Forelimb muscle (tissue), 1 donor: ENCODE results near the gene EZR. TPM values are rescaled to one million over a fixed set of nuclear protein-coding genes. Genes with fewer than 3 reads are reported as not detected.

ENCODE experiments used
- DNase-seq: peaks from one replicate; pipeline ENCODE4 v3.0.0-alpha.2; 2013; ENCODE audit warnings: low read depth
- polyA plus RNA-seq: library from polyadenylated mRNA; unstranded; fragments of 120-200 nt; gene quantifications from one replicate; pipeline ENCODE4 v1.2.1, GENCODE V29; 2013; ENCODE audit not compliant: insufficient read length

EZR gene
- polyA plus RNA-seq, 1 donor = 25.3 TPM

DNA sequence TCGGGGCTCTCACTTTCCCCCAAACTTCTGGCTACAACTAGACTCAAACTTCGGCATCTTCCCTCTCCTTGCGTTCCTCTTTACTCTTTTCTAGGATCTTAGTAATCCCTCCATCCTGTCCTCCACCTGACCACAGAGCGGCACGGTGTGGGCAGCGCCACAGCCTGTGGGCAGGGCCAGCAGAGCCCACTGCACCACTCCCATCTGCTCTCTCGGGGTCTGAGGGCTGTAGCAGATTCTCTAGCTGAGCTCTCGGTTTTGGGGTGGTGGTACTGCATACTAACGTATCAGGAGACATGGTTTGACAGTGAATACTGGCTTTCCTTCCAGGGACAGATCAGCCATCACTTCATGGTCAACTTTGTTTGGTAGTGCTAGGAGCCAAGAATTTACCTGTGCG lies 57.4 kb downstream of the EZR start:
- no peak for DNase-seq

DNA sequence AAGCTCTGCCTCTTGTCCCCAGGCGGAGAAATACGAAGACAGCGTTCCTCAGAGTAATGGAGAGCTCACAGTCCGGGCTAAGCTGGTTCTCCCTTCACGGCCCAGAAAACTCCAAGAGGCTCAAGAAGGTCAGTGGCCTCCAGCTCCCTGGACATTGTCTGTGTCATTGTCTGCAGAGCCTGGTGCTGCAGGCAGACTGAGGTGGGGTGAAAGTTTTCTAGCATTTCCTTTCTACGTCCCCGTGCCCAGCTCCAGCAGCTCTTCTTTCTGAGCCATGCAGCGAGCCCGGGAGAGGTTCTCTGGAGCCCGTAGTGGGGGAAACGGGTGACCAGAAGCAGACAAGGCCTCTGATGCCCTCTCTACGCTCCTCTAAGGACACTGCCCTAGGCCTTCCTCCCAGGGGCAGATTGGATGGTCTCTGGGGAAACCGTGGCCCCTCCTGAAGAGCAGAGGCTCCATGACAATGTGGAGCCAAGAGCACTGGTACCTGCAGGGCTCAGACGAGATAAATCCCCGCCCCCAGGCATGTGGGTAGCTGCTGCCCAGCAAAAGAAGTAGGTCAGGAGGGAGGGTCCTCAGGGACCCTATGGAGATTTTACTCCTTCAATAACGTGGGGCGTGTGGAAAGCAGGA lies 58.4 kb downstream of the EZR start:
- DNase-seq = no peak

DNA sequence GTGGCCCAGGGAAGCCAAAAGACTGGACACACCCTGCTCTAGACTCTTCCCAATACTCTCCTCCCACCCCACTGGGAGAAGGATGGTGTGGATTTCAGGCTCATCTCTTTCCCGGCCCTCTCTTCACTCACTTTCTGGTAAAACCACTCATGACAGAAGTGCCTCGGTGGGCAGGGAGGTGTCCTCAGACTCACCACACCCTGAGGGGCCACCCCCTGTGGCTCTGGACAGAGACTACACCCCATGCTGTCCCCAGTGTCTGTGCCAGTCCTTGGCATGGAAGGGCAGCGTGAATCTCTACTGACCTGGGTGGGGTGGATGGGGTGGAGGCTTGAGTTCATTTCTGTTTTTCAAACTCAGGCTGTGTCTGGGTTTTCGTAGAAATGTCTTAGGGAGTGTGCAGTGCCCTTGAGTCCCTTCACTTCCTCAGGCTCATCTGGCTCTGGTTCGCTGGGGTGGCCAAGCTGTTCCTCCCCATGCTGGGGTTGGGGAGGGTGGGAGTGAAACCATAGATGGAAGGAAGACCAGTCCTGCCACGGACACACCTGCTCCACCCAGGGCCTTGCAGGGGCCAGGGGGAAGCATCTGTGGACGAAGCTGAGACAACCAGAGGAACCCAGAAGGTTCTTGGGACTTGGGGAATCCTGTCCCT lies 59.1 kb downstream of the EZR start:
- no peak for DNase-seq

DNA sequence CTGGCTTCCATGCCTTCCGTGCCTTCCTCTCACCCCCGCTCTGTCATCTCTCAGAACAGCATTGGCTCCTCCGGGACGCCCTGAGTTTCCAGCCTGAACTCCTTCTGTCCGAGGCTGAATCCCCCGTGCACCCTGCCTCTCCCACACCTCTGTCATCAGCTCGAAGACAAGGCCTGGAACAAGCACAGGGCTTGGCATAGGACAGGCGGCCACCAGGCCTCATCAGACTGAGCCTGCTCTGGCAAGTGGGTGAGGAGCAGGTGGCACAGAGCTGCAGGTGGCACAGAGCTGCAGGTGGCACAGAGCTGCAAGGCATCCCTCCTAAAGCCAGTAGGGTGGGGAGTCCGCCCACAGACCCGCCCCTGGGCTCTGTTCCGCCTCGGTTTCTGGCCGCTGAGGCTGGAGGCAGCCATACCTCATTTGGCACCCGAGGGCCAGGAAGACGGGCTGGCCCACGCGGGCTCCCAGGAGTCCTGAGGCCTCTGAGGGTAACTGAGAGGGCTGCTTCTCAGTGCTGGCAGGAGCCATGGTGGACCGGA lies 60.2 kb downstream of the EZR start:
- no peak for DNase-seq

DNA sequence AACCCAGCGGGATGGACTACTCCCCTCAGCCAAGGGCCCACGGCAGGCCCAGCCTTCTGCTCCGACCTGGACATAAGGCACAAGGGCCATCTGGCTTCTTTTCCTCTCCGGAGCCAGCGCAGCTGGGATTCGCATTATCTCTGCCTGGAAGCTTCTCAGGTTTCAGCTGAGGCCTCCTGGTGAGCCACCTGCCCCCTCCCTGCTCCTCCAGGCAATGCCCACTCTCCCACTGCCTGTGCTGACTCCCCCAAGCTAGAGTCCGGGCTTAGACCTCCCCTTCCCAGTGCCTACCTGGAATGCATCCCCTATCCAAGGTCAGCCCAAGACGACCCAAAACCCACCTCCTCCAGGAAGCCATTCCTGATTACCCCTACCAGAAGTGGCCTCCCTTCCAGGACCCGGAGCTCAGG lies 60.7 kb downstream of the EZR start:
- DNase-seq = peak; percentile 46

DNA sequence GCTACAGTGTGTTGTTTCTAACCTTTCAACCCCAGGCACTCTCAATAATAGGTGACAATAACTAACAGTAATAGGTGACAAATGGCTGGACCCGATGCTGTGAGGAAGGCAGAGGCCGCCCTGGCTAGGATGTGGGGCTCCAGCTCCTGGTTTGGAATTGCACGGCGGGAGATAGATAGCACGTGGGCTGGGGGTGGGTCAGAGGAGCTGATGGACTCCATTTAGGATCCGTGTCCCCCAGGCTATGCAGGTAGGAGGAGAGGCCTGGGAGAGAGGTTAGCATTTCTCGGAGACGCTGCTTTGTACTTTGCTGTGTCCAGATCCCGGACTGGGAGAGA lies 61.4 kb downstream of the EZR start:
- DNase-seq = no peak

DNA sequence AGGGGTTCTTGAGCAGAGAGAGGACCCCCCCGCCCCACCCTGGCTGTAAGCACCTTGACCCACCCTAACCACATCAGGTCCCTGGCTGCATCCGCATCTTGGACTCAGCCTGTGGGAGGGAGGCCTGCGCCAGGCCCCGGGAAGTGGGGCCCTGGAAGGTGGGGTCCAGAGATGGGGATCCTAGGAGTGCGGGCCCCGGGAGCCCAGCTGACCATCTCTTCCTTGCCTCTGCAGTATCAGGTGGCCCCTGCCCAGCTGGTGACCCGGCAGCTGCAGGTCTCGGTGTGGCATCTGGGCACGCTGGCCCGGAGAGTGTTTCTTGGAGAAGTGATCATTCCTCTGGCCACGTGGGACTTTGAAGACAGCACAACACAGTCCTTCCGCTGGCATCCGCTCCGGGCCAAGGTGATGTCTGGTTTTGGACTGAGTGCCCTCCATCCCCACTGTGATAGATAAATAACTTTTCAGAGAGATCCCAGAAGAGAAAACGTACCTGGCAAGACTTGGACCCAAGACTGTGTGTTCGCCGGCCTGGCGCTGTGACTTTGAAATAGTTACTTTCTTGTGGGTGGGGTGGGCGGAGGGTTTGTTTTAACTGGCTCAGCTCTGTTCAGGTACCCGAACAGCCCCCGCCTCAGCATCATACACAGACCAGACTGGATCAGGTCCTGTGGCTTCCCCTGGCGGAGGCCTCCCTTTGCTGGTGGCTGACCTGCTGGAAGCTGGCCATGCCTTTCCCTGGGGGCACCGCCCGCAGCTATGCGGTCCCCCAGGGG lies 62.0 kb downstream of the EZR start:
- no peak for DNase-seq

DNA sequence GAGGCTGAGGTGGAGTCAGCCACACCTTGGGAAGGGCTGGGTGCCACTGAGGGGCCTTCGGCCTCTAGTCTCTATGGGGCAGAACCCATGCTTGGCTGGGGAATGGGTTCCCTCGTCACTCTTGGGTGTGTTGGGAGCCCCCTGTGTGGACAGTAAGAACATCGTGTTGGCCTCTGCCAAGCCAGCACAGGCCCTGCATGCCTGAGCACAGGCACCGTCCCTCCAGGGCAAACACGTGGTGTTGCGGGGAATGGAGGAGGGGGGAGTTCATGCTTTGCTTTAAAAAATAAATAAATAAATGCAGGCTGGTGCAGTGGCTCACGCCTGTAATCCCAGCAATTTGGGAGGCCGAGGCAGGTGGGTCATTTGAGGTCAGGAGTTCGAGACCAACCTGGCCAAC lies 63.0 kb downstream of the EZR start:
- DNase-seq = no peak

DNA sequence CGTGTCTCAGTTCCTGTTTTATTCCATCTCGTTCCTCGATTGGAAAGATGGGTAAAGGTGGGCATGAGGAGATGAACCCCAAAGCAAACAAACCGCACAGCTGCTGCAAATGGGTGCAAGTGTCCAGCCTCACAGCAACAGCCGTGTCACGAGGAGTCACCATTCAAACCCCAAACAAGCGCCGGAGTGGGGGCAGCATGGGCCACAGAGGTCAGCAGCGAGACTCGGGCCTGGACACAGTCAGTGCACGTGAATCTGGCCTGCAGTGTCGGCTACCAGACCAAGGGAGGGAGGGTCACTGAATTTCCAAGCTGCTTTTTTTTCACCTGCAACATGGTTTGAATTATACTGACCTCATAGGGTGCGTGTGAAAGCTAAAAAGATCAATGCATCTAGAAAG lies 63.5 kb downstream of the EZR start:
- no peak for DNase-seq

DNA sequence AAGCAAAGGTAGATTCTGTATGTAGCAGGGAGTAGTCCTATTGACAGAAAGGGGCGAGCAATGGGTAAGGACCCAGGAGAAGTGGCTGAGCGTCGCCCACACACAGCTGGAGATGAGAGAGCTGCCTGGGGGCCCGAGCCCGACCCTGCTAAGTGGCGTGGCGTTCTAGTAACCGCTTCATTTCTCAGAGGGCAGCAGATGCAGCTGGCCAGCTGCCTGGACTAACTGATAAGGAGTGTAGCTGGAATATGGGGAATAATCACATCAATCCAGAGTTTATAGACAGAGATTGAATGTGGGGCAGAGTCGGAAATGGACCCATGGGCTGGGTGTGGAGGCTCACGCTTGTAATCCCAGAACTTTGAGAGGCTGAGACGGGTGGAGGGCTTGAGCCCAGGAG lies 64.4 kb downstream of the EZR start:
- no peak for DNase-seq

DNA sequence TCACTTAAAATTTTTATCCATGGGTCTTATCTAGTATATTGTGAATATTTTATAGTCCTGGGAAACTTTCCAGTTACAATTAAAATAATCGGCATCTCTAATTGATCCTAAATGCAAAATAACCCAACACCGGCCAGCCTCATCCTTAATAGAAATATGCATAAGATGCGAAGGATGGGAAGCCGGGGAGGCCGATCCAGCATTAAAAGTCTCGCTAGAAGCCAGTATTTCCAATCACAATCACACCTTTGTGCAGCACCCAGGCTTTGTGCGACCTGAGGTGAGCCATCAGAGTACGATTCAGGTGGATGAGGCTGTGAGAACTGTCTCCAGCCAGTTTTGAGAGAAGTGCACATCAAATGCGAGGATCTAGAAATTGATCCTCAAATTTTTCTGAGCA lies 65.4 kb downstream of the EZR start:
- DNase-seq = no peak

DNA sequence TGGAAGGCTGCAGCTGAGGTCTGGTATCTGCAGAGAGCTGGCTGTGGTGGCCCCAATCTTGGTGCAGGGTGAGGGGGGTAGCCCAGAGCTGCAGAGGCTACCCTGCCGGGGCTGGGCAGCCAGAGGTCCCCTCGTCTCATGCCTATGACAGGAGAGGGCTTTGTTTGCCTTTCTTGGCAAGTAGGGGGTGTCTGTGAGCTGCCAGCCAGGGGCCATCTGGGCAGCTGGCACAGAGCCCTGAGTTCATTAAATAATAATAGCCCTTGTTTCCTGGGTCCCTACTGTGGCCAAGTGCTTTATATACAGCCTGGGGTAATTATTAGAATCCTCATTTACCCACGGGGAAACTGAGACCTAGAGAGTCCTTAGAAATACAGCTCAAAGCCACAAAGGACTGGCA lies 66.6 kb downstream of the EZR start:
- peak; percentile 6 for DNase-seq

DNA sequence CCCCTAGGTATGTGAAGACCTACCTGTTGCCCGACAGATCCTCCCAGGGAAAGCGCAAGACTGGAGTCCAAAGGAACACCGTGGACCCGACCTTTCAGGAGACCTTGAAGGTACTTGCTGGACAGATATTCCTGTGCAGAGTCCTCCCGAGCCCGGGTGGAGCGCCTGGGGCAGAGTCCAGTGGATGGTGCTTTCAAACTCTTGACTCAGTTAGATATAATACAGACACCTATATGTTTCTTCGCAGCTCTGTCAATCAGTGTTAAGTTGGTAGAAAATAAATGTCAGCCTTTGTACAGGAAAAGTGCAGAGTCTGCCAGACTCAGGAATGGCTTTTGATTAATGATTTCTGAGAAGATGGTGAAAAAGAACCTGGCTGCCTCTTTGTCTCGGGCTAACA lies 67.2 kb downstream of the EZR start:
- DNase-seq = no peak

DNA sequence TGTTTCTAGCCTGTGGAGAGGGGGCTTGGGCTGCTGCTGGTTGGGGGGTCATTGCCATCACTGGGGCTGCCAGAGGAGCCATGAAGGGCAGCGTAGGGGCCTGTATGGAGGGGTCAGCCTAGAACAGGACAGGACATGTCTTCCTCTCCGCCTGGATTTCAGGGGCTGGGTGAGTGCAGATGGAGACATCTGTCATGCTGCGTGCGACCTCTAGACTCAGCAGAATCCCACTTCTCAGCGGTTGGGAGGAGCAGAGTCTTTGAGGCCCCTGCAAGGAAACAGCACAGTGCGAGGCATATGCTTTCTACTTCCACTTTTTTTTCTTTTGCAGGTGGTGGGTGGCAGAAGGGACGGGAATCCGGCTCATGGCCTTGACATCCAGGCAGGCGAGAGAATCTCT lies 67.9 kb downstream of the EZR start:
- no peak for DNase-seq

DNA sequence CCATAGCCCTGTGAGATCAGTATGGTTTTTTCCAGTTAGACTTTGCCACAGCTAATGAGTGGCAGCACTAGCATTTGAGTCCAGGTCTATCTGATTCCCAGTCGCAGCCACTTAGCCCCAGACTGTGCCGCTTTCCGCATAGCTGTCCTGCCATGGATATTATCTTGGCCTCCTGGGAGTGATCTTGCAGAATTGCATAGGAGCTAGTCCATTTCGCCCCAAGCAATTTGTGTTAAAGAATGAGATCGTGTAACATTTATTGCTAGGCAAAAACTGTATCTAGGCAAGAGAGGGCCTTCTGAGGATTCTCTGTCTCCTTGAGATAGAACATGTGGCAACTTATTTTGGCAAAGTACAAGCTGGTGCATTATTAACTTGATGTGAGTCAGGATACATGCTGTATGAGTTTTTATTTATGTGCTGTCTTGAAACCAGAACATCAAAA lies 74.2 kb downstream of the EZR start:
- DNase-seq = no peak

DNA sequence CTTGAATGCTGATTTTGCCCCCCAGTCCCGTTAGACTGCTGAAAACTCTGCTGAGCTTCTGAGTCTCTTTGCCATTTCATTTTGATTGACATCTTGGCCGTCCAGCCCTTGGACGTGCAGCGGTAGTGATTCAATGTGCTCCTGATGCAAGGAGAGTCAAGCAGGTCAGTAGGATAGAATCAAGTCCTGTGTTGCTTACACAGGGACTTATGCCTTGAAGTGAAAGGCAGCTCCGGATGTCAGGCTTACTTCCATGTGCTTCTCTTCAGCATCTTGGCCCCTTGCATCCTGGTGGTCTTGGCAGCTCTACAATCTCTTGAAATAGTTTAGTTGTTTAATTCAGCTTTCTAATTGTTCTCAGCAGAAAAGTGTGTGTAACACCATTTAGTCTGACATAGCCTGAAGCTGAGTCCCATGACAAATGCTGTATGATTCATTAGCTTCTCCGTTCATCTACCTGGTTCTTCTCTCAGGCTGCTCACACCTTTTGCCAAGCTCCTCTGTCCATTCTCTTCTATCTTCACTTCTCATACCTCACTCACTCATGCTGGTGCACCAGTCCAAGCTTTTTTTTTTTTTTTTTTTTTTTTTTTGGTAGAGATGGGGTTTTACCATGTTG lies 76.0 kb downstream of the EZR start:
- no peak for DNase-seq

DNA sequence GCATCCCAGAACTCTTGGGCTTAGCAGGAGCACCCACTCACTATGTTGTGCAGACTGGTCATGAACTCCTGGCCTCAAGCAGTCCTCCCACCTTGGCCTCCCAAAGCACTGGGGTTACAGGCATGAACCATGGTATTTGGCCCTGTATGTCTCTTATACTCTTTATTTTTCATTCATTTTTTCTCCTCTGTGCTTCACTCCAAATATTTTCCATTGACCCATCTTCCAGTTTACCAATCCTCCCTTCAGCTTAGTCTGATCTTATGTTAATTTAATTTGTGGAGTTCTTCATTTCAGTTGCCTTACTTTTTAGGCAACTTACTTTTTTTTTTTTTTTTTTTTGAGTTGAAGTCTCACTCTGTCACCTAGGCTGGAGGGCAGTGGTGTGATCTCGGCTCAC lies 79.5 kb downstream of the EZR start:
- no peak for DNase-seq

DNA sequence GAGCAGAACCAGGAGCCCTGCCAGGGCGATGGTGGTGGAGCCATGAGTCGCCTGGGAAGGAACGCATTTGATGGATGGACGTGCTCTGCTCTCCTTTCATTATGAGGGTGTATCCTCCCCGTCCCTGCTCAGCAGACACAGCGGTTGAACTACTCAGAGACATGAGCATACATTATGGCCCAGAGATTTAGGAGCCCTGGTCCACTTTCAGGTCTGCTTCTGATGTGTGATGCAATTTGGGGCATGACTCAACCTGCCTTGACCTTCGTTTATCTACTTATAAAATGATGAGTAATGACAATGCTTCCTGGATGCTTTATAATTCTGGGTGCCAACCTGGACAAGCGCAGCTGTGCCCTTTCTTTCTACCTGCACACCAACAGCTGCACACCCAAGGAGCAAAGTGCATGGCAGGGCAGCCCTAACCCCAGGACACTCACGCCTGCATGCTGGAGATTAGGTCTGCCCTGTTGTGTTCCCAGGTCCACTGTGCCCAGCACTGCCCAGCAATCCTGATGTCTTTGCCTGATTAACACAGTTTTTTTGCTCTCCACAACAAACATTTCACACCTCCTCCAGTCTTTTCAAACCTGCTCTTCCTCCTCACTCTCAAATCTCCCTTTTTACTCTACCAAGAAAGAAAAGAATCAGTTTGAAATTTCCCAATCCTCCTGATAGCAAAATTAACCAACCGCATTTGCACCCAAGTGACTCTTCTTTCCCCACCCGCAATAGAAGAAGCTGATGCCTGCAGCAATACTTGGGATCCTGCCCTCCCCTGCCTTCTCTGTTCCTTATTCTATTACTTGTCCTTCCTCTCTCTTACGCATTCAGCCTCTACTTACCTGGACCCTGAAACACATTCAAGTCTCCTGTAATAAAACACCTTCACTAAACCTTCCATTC lies 81.2 kb downstream of the EZR start:
- no peak for DNase-seq

DNA sequence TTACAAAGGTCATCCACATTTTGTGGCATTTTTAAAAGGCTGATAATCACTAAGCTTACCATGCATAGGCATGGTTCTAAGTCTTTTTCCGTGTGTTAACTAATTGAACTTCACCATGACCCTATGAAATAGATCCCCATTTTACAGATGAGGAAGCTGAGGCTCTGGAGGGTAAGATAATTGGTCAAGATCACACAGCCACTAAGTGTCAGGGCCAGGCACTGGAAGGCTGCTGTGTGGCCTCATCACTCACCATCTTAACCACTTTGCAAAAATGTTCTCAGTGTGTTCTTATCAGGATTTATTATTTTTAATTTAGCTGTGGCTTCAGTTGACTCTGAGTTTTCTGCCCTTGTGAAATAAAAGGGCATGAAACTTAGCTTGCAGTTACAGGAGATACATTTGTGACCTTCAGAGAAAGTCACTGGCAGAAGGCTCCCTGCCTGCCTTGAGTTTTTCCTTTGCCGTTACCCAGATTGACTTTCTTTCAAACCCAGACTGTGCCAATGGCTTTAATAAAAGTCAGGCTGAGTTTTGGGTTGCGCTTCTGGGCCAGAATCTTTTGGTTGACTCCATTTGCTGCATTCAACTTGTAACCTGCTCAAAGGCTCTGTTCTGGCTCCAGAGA lies 82.0 kb downstream of the EZR start:
- DNase-seq = no peak

DNA sequence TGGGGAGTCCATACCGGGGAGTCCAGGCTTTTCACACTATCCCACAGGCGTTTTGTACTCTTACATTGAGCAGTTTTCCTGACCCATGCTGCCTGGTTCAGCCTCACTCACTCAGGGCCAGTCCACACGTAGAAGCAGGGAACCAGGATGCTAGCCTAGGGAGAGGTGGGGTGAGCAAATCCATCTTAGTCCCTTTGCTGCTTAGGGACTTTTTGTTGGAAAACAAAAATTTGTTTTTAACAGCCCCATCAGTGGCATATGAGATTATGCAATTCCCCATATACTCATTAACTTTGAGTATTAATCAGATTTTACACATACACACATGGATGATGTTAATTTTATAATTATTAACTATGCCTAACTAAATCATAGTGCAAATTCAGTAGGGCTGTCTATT lies 84.2 kb downstream of the EZR start:
- no peak for DNase-seq

DNA sequence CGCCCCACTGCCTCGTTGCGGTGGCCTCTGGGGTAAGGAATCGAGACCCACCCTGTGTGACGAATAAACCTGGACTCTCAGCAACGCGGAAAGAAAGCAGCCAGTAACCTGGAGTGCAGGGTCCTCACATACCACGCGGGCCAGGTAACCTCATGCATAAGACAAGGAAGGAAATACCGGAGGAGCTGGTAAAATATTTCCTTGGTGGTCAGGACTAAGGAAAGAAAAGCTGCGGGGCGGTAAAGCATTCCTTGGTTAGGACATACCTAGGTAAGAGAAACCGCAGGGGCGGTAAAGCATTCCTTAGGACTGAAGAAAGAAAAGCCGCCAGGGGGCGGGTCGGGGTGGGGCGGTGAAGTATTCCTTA lies 88.6 kb downstream of the EZR start:
- DNase-seq = no peak
